Activated T-cell treated with anti-CD3 and anti-CD28 coated beads for 24 hours (primary cell): ENCODE results near the gene FYB2.

Experiments used
- DNase-seq: peaks from one replicate; pipeline ENCODE4 v3.0.0-alpha.2; 2020; ENCODE audit warnings: low read depth

The FYB2 gene

GRCh38 chr1:56819387-56819899 lies at the start of gene FYB2:
TSS of gene FYB2 (minus strand) at chr1:56819404. CDS start at chr1:56819290, 114 bp downstream.
- no peak for DNase-seq

- DNase-seq: no peak
These were observed 49.6 kb upstream of the FYB2 start for GRCh38 chr1:56868761-56869160.

- no peak for DNase-seq
These were observed 48.3 kb upstream of the FYB2 start for GRCh38 chr1:56867491-56867890.

GRCh38 chr1:56866656-56867055 lies 47.5 kb upstream of the FYB2 start:
- DNase-seq: no peak

- no peak for DNase-seq
These were observed 45.2 kb upstream of the FYB2 start for GRCh38 chr1:56864430-56864829.

GRCh38 chr1:56863265-56863992 lies 44.2 kb upstream of the FYB2 start:
- no peak for DNase-seq

- no peak for DNase-seq
These were observed 40.1 kb upstream of the FYB2 start for GRCh38 chr1:56859287-56859686.

- DNase-seq: no peak
These were observed 37.0 kb upstream of the FYB2 start for GRCh38 chr1:56856186-56856585.

- DNase-seq: no peak
These were observed 36.0 kb upstream of the FYB2 start for GRCh38 chr1:56855190-56855589.

- no peak for DNase-seq
These were observed 35.4 kb upstream of the FYB2 start, which contains the start of gene C8A for GRCh38 chr1:56854521-56855099. TSS of gene C8A (plus strand) at chr1:56854797. CDS start at chr1:56854902, 105 bp downstream.

- DNase-seq: no peak
These were observed 33.3 kb upstream of the FYB2 start for GRCh38 chr1:56852476-56852875.

GRCh38 chr1:56850922-56851321 lies 31.7 kb upstream of the FYB2 start:
- no peak for DNase-seq

GRCh38 chr1:56850411-56850810 lies 31.2 kb upstream of the FYB2 start:
- no peak for DNase-seq

- DNase-seq: no peak
These were observed 30.5 kb upstream of the FYB2 start for GRCh38 chr1:56849750-56850149.

GRCh38 chr1:56845343-56845742 lies 26.1 kb upstream of the FYB2 start:
- DNase-seq: no peak

GRCh38 chr1:56844545-56845136 lies 25.4 kb upstream of the FYB2 start:
- no peak for DNase-seq

GRCh38 chr1:56843544-56843943 lies 24.3 kb upstream of the FYB2 start:
- no peak for DNase-seq

GRCh38 chr1:56838759-56839158 lies 19.6 kb upstream of the FYB2 start:
- DNase-seq: no peak

- no peak for DNase-seq
These were observed 18.2 kb upstream of the FYB2 start for GRCh38 chr1:56837244-56837939.

- no peak for DNase-seq
These were observed 17.2 kb upstream of the FYB2 start for GRCh38 chr1:56836359-56836758.

- no peak for DNase-seq
These were observed 16.5 kb upstream of the FYB2 start for GRCh38 chr1:56835657-56836056.

GRCh38 chr1:56834137-56834900 lies 15.1 kb upstream of the FYB2 start:
- DNase-seq: no peak
